HEK293 (cell line): Measurements from ENCODE around the gene CHRM4.

Experiments
- IKZF3 ChIP-seq: fragments of 450-650 bp; IDR thresholded peaks from 2 replicates; pipeline ENCODE4 v1.5.0; 2018; ENCODE audit warnings: missing biosample characterization, mild to moderate bottlenecking, missing genetic modification characterization, moderate library complexity
- ZBTB1 ChIP-seq: fragments of 450-650 bp; formaldehyde crosslinking; IDR thresholded peaks from 2 replicates; pipeline ENCODE4 v1.5.1; 2016; ENCODE audit warnings: missing biosample characterization, missing genetic modification characterization
- ZNF121 ChIP-seq: fragments of 450-650 bp; formaldehyde crosslinking; IDR thresholded peaks from 2 replicates; pipeline ENCODE4 v1.5.1; 2016; ENCODE audit warnings: missing biosample characterization, missing genetic modification characterization
- ZNF223 ChIP-seq: fragments of 450-650 bp; formaldehyde crosslinking; IDR thresholded peaks from 2 replicates; pipeline ENCODE4 v1.5.1; 2016; ENCODE audit warnings: missing biosample characterization, missing genetic modification characterization
- ZNF433 ChIP-seq: fragments of 450-650 bp; formaldehyde crosslinking; IDR thresholded peaks from 2 replicates; pipeline ENCODE4 v1.5.1; 2016; ENCODE audit warnings: missing biosample characterization, missing genetic modification characterization, low read depth
- ZNF645 ChIP-seq: fragments of 450-650 bp; formaldehyde crosslinking; IDR thresholded peaks from 2 replicates; pipeline ENCODE4; 2016; ENCODE audit warnings: missing biosample characterization, missing genetic modification characterization
- ZNF785 ChIP-seq: fragments of 450-650 bp; formaldehyde crosslinking; IDR thresholded peaks from 2 replicates; pipeline ENCODE4 v1.5.1; 2016; ENCODE audit warnings: missing biosample characterization, missing genetic modification characterization
- ZNF830 ChIP-seq: fragments of 450-650 bp; IDR thresholded peaks from 2 replicates; pipeline ENCODE4 v1.5.0; 2018; ENCODE audit warnings: missing biosample characterization, missing genetic modification characterization, low read depth, mild to moderate bottlenecking, moderate library complexity
- TF ChIP-seq, protein P1 (sequence below): fragments of 450-650 bp; formaldehyde crosslinking; IDR thresholded peaks from 2 replicates; pipeline ENCODE4 v1.5.1; 2017; ENCODE audit warnings: missing biosample characterization, missing genetic modification characterization
- TF ChIP-seq, protein P2 (sequence below): fragments of 450-650 bp; formaldehyde crosslinking; IDR thresholded peaks from 2 replicates; pipeline ENCODE4 v1.5.1; 2016; ENCODE audit warnings: missing biosample characterization, missing genetic modification characterization
- TF ChIP-seq, protein P3 (sequence below): fragments of 450-650 bp; formaldehyde crosslinking; IDR thresholded peaks from 2 replicates; pipeline ENCODE4 v1.5.1; 2016; ENCODE audit warnings: missing biosample characterization, missing genetic modification characterization

DNA sequence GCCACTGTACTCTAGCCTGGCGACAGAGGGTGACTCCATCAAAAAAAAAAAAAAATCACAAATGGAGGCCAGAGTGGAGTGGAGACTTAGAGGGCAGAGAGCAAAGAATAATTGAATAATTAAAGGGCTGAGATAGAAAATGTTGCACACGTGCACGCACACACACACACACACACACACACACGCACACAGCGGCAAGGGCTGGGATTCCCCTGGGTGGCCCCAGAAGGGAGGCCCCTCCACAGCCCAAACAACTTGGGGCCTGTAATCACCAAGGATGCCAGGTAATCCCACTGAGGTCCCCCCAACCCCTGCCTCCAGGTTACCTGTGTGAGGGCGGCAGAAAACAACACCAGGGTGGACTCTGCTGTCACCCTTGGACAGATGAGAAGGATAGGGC, 56.3 kb downstream of the CHRM4 start:
- TF ChIP-seq ZNF645 (no peak), ZNF830 (no peak), ZBTB1 (tag by site-specific recombination) (no peak), IKZF3 (no peak), ZNF121 (tag by site-specific recombination) (no peak), ZNF433 (tag by site-specific recombination) (no peak), ZNF785 (tag by site-specific recombination) (no peak), ZNF223 (no peak)
- TF ChIP-seq, protein P1, sequence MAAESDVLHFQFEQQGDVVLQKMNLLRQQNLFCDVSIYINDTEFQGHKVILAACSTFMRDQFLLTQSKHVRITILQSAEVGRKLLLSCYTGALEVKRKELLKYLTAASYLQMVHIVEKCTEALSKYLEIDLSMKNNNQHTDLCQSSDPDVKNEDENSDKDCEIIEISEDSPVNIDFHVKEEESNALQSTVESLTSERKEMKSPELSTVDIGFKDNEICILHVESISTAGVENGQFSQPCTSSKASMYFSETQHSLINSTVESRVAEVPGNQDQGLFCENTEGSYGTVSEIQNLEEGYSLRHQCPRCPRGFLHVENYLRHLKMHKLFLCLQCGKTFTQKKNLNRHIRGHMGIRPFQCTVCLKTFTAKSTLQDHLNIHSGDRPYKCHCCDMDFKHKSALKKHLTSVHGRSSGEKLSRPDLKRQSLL (tag by site-specific recombination), result no peak
- TF ChIP-seq, protein P2, sequence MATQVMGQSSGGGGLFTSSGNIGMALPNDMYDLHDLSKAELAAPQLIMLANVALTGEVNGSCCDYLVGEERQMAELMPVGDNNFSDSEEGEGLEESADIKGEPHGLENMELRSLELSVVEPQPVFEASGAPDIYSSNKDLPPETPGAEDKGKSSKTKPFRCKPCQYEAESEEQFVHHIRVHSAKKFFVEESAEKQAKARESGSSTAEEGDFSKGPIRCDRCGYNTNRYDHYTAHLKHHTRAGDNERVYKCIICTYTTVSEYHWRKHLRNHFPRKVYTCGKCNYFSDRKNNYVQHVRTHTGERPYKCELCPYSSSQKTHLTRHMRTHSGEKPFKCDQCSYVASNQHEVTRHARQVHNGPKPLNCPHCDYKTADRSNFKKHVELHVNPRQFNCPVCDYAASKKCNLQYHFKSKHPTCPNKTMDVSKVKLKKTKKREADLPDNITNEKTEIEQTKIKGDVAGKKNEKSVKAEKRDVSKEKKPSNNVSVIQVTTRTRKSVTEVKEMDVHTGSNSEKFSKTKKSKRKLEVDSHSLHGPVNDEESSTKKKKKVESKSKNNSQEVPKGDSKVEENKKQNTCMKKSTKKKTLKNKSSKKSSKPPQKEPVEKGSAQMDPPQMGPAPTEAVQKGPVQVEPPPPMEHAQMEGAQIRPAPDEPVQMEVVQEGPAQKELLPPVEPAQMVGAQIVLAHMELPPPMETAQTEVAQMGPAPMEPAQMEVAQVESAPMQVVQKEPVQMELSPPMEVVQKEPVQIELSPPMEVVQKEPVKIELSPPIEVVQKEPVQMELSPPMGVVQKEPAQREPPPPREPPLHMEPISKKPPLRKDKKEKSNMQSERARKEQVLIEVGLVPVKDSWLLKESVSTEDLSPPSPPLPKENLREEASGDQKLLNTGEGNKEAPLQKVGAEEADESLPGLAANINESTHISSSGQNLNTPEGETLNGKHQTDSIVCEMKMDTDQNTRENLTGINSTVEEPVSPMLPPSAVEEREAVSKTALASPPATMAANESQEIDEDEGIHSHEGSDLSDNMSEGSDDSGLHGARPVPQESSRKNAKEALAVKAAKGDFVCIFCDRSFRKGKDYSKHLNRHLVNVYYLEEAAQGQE, result no peak
- TF ChIP-seq, protein P3, sequence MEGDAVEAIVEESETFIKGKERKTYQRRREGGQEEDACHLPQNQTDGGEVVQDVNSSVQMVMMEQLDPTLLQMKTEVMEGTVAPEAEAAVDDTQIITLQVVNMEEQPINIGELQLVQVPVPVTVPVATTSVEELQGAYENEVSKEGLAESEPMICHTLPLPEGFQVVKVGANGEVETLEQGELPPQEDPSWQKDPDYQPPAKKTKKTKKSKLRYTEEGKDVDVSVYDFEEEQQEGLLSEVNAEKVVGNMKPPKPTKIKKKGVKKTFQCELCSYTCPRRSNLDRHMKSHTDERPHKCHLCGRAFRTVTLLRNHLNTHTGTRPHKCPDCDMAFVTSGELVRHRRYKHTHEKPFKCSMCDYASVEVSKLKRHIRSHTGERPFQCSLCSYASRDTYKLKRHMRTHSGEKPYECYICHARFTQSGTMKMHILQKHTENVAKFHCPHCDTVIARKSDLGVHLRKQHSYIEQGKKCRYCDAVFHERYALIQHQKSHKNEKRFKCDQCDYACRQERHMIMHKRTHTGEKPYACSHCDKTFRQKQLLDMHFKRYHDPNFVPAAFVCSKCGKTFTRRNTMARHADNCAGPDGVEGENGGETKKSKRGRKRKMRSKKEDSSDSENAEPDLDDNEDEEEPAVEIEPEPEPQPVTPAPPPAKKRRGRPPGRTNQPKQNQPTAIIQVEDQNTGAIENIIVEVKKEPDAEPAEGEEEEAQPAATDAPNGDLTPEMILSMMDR, result no peak
